GM12878 (cell line): ENCODE measurements around the gene PRRT3.

Experiments used
- BMI1 ChIP-seq: fragments of 450-650 bp; IDR thresholded peaks from 2 replicates; pipeline ENCODE4 v1.6.1; 2016; ENCODE audit warnings: mild to moderate bottlenecking, moderate library complexity, borderline replicate concordance
- POLR2A ChIP-seq: IDR thresholded peaks from 2 replicates; pipeline ENCODE4 v1.6.1; 2011; ENCODE audit warnings: low read depth, mild to moderate bottlenecking, low read length

GRCh38 chr3:9909221-9910013 lies 42.8 kb downstream of the PRRT3 start:
- no peak for TF ChIP-seq BMI1
- TF ChIP-seq POLR2A = no peak
